Measurements from ENCODE around the gene NECAB3. TPM values are rescaled to one million over a fixed set of nuclear protein-coding genes. Genes with fewer than 3 reads are reported as not detected.

The NECAB3 gene
- total and polyA plus RNA-seq, 7 donors, result 27.1 to 50.1 (median 44.6) TPM

- DNase-seq, result no peak
- no peak overlapping the region for H3K27ac ChIP-seq
- H3K4me1 ChIP-seq, result no peaks in the 10 kb centered on the region
- H3K27me3 ChIP-seq, result no peaks in the 10 kb centered on the region
- TF ChIP-seq POLR2A (IDR thresholded peaks at IDR 0.05) (no peak), EP300 (IDR thresholded peaks at IDR 0.05) (no peak), POLR2AphosphoS5 (IDR thresholded peaks at IDR 0.05) (no peak), CTCF (IDR thresholded peaks at IDR 0.05) (no peak)
- WGBS, 2 donors, result 90 to 92% methylated on average over 10 of the region's 10 CpGs
- no peak overlapping the region for H3K4me3 ChIP-seq
- peaks cover 6 to 72% (median 15%) of the 10 kb centered on the region in 4 donors for H3K36me3 ChIP-seq
- H3K9me3 ChIP-seq, result no peaks in the 10 kb centered on the region
- intact Hi-C loops (cut with DNase I), result no loop called here
These were observed 51.4 kb downstream of the NECAB3 start for GRCh38 chr20:33622705-33623365.

- Histone ChIP-seq H3K9me3 (no peaks in the 10 kb centered on the region), H3K27me3 (no peaks in the 10 kb centered on the region), H3K27ac (no peak overlapping the region), H3K36me3 (peaks cover 6 to 68% (median 15%) of the 10 kb centered on the region in 4 donors), H3K4me3 (no peak overlapping the region), H3K4me1 (no peaks in the 10 kb centered on the region)
- no peak for DNase-seq
- intact Hi-C loops (cut with DNase I), result no loop called here
- 89% methylated on average over 4 of the region's 4 CpGs for WGBS, 2 donors
- TF ChIP-seq EP300 (IDR thresholded peaks at IDR 0.05), result no peak
- no peak for TF ChIP-seq CTCF (IDR thresholded peaks at IDR 0.05)
- no peak for TF ChIP-seq POLR2AphosphoS5 (IDR thresholded peaks at IDR 0.05)
- TF ChIP-seq POLR2A (IDR thresholded peaks at IDR 0.05), result no peak
These were observed 52.4 kb downstream of the NECAB3 start for GRCh38 chr20:33621717-33622400.

DNA sequence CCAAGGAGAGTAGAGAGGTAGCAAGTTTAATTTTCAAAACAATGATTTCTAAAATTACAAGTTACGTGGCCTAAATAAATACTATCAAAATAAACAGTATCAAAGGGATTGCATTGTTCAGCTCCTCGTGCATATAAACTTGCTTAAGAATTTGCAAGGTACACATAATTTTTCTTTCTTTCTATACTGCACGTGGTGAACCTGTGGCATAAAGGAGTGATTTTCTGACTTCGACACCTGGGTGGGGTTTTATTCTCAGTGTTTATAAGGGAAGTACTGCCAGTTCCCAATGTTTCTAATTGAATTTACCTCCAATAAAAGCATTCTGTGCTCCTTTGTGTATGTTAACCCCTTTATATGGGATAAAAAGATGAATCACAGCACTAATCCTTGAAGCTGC, 62.2 kb downstream of the NECAB3 start:
- Histone ChIP-seq H3K4me3 (no peak overlapping the region), H3K27me3 (no peaks in the 10 kb centered on the region), H3K4me1 (peaks cover 0 to 28% (median 12%) of the 10 kb centered on the region in 4 donors), H3K27ac (no peak overlapping the region), H3K9me3 (no peaks in the 10 kb centered on the region), H3K36me3 (peaks cover 0 to 60% (median 5%) of the 10 kb centered on the region in 4 donors)
- WGBS, 2 donors, result 22 to 46% methylated on average over 4 of the region's 4 CpGs
- DNase-seq, result no peak
- intact Hi-C loops (cut with DNase I), result no loop called here
- no peak for TF ChIP-seq POLR2A (IDR thresholded peaks at IDR 0.05)

DNA sequence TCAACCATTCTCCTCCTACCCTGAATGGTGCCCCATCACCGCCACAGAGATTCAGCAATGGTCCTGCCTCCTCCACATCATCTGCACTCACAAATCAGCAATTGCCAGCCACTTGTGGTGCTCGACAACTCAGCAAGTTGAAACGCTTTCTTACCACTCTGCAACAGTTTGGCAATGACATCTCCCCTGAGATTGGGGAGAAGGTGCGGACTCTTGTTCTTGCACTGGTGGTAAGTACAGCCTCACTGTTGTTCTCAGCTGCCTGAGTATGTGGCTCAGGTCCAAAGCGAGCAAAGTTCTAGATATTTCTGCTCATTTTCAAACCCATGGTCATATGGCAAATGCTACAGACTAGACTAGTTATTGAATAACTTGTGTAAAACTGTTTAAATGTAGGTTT, 63.1 kb downstream of the NECAB3 start:
- peaks cover 0 to 51% (median 5%) of the 10 kb centered on the region in 4 donors for H3K36me3 ChIP-seq
- intact Hi-C loops (cut with DNase I), result no loop called here
- H3K4me1 ChIP-seq, result peaks cover 0 to 36% (median 12%) of the 10 kb centered on the region in 4 donors
- H3K4me3 ChIP-seq, result no peak overlapping the region
- 94 to 96% methylated on average over 5 of the region's 5 CpGs for WGBS, 2 donors
- no peak for TF ChIP-seq EP300 (IDR thresholded peaks at IDR 0.05)
- TF ChIP-seq POLR2AphosphoS5 (IDR thresholded peaks at IDR 0.05), result no peak
- TF ChIP-seq CTCF (IDR thresholded peaks at IDR 0.05), result no peak
- no peak for TF ChIP-seq POLR2A (IDR thresholded peaks at IDR 0.05)
- H3K9me3 ChIP-seq, result no peaks in the 10 kb centered on the region
- DNase-seq, result no peak
- H3K27me3 ChIP-seq, result no peaks in the 10 kb centered on the region
- H3K27ac ChIP-seq, result no peak overlapping the region

GRCh38 chr20:33609504-33609903, 64.7 kb downstream of the NECAB3 start:
- Histone ChIP-seq H3K36me3 (peaks cover 0 to 35% (median 5%) of the 10 kb centered on the region in 4 donors), H3K9me3 (no peaks in the 10 kb centered on the region)
- TF ChIP-seq EP300 (IDR thresholded peaks at IDR 0.05), result no peak
- no peak for TF ChIP-seq POLR2AphosphoS5 (IDR thresholded peaks at IDR 0.05)
- no peak for TF ChIP-seq POLR2A (IDR thresholded peaks at IDR 0.05)
- no peak for TF ChIP-seq CTCF (IDR thresholded peaks at IDR 0.05)

More at GRCh38 chr20:33609504-33609903, 64.7 kb downstream of the NECAB3 start:
- no peaks in the 10 kb centered on the region for H3K27me3 ChIP-seq
- 83 to 97% methylated on average over 2 of the region's 2 CpGs for WGBS, 2 donors
- intact Hi-C loops (cut with DNase I), result no loop called here
- H3K27ac ChIP-seq, result no peak overlapping the region
- DNase-seq, result no peak
- H3K4me1 ChIP-seq, result peaks cover 0 to 47% (median 22%) of the 10 kb centered on the region in 4 donors
- no peak overlapping the region for H3K4me3 ChIP-seq
